ENCODE results near the gene ART1. TPM values are rescaled to one million over a fixed set of nuclear protein-coding genes. Genes with fewer than 3 reads are reported as not detected.
A peak's percentile ranks its signal among the peaks of the same experiment; 100 is the strongest.

ART1 gene
- total and polyA plus RNA-seq, 2 of the 8 experiments (the other 6 are each of a cell fraction or from before 2014, with no cell fraction given), result not detected

DNA sequence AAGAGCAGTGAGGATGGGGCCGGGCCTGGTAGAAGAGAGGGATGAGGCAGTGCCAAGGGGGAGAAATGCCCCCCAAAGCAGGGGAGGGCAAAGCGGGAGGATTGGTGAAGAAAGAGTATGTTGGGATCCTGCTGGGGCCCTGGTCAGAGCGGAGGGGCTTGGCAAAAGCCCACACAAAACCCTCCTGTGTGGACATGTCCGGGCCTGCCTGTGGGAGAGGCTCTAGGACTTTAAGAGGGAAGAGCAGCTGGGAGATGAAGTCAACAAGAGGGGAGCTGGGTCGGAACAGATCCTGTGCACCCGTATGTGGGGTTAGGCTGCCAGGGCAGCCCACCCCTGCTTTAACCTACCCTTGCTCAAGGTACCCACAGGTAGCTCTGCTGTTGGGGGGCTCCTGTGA, 28.9 kb upstream of the ART1 start:
- H2AFZ ChIP-seq (ENCODE audit: low read length), result no peak overlapping the region
- CTCF ChIA-PET (ENCODE audit: partially characterized antibody), result interaction anchor here (0.5 to 1.6 kb wide), 4 partner anchors 10 to 51 kb away, joined by 3 to 4 read pairs (median 3); no protein-coding TSS in a partner anchor

More for the DNA sequence above, 28.9 kb upstream of the ART1 start:
- DNase-seq (ENCODE audit: low read depth in 1 of 2, low spot score in 2 of 2) (no peak), FAIRE-seq (no peak)
- Histone ChIP-seq H4K8ac (ENCODE audit: extremely low read depth, insufficient read depth, low read length) (peak overlapping the region; percentile 72), H3K4me3 (ENCODE audit: extremely low read depth in 1 of 4, insufficient read depth in 2 of 4, low read depth in 3 of 4, low read length in 4 of 4) (no peak overlapping the region), H2BK20ac (ENCODE audit: low read length) (peak overlapping the region; percentile 61; the same call in 1 of the 2 replicates), H3K23ac (ENCODE audit: insufficient read length) (no peak overlapping the region), H3K36me3 (ENCODE audit: control insufficient read depth in 2 of 4, insufficient read depth in 4 of 4, low read length in 3 of 4) (no peaks in the 10 kb centered on the region), H2BK5ac (ENCODE audit: low read depth, low read length) (peak overlapping the region; percentile 82), H3K4me1 (replicated peaks in 1 of 4; ENCODE audit: control insufficient read depth in 3 of 4, insufficient read depth in 4 of 4, low read length in 3 of 4) (peaks cover 0 to 2% (median 0%) of the 10 kb centered on the region in 4 experiments; a peak in 3 of 7 replicates), H3K27ac (ENCODE audit: low read depth, low read length) (no peak overlapping the region), H2BK15ac (ENCODE audit: low read length) (no peak overlapping the region), H4K91ac (replicated peaks; ENCODE audit: insufficient read length, low read length) (peak overlapping the region; percentile 81), H3K4ac (replicated peaks; ENCODE audit: insufficient read length, low read depth, low read length) (peak overlapping the region; percentile 6), H3K56ac (replicated peaks; ENCODE audit: insufficient read length, low read depth, low read length) (no peak overlapping the region), H3K18ac (ENCODE audit: extremely low read depth, low read length) (no peak overlapping the region; the same call in 1 of the 2 replicates), H3K79me1 (ENCODE audit: low read depth, low read length) (no peaks in the 10 kb centered on the region), H3K14ac (ENCODE audit: insufficient read length) (no peak overlapping the region), H4K5ac (ENCODE audit: insufficient read length, low read depth, low read length) (no peak overlapping the region), H3K9ac (replicated peaks in 1 of 4; ENCODE audit: extremely low read depth in 1 of 4, low read depth in 3 of 4, low read length in 3 of 4) (no peak overlapping the region), H3K9me3 (ENCODE audit: insufficient read depth in 2 of 2, low read depth in 1 of 2, low read length in 1 of 2) (0 out of 4 replicates have a peak, but pooled peaks cover 0 to 3% of the 10 kb centered on the region in 2 experiments), H4K20me1 (replicated peaks in 1 of 2; ENCODE audit: control insufficient read depth in 1 of 2, insufficient read depth in 2 of 2, low read length in 2 of 2) (no peaks in the 10 kb centered on the region), H3K23me2 (ENCODE audit: low read depth, low read length) (no peaks in the 10 kb centered on the region; the same call in 1 of the 2 replicates), H2BK12ac (ENCODE audit: low read depth, low read length) (0 out of 2 replicates have a peak overlapping the region, but pooled peaks have one; percentile 27), H3K4me2 (ENCODE audit: insufficient read depth in 1 of 2, low read depth in 2 of 2, low read length in 2 of 2) (no peak overlapping the region), H3K79me2 (ENCODE audit: control insufficient read depth in 1 of 2, insufficient read depth in 2 of 2, low read length in 2 of 2) (no peaks in the 10 kb centered on the region), H2BK120ac (replicated peaks; ENCODE audit: low read depth, low read length) (no peak overlapping the region), H3K27me3 (replicated peaks in 1 of 4; ENCODE audit: control insufficient read depth in 3 of 4, extremely low read depth in 1 of 4, insufficient read depth in 3 of 4, low read length in 3 of 4) (no peaks in the 10 kb centered on the region), H2AK5ac (ENCODE audit: low read depth, low read length) (no peak overlapping the region)
- POLR2A ChIA-PET (ENCODE audit: partially characterized antibody), result no interaction called here
- TF ChIP-seq TAF1 (IDR thresholded peaks at IDR 0.05; ENCODE audit: low read depth, low read length) (no peak), GABPA (IDR thresholded peaks at IDR 0.05; ENCODE audit: borderline replicate concordance, insufficient read depth, low read length) (no peak), PHF8 (conservative IDR thresholded peaks at IDR 0.05; ENCODE audit: low read depth, low read length) (no peak), BCL11A (IDR thresholded peaks at IDR 0.05; ENCODE audit: low read depth in 2 of 2, low read length in 2 of 2) (no peak), SAP30 (IDR thresholded peaks at IDR 0.05; ENCODE audit: insufficient read depth, insufficient replicate concordance, low read length) (no peak), SP2 (IDR thresholded peaks at IDR 0.05; ENCODE audit: low read length) (no peak), SUZ12 (IDR thresholded peaks at IDR 0.05; ENCODE audit: low read length) (no peak), CREB1 (IDR thresholded peaks at IDR 0.05) (no peak), TCF12 (IDR thresholded peaks at IDR 0.05; ENCODE audit: low read depth, low read length) (no peak), CTCF (IDR thresholded peaks at IDR 0.05; ENCODE audit: control extremely low read depth in 1 of 3, insufficient read depth in 1 of 3, low read depth in 1 of 3, low read length in 3 of 3) (no peak)
- WGBS, 2 experiments (ENCODE audit: extremely low coverage in 1 of 2, insufficient coverage in 1 of 2, insufficient read length in 1 of 2, insufficient replicate concordance in 2 of 2, low coverage in 1 of 2, low lambda C conversion rate in 2 of 2, missing lambda C conversion rate in 1 of 2), result 86% methylated on average over 6 of the region's 6 CpGs; no CpG with 5 or more reads in 1 of the 2 experiments

All from H1 (cell line).